IMR-90 (cell line): ENCODE results near the gene ID2. TPM values are rescaled to one million over a fixed set of nuclear protein-coding genes. Genes with fewer than 3 reads are reported as not detected.

Source experiments
- ATAC-seq: fragments of 200-7000 bp; cut with Tn5 transposase; 2 replicates; pipeline ENCODE4 v1.9.1; 2020; ENCODE audit warnings: low read depth, mild to moderate bottlenecking, moderate library complexity
- BruUV-seq: library from RNA; stranded (reverse); fragments of 400-500 nt; replicated peaks from 2 replicates; lab custom pipeline; 2021; lab: Mats Ljungman, UMichigan
- CTCF ChIA-PET: fragments of 300-600 bp; formaldehyde crosslinking; extraction: SDS; loops from one replicate; lab custom pipeline; 2021; ENCODE audit warnings: antibody characterized with exemption; lab: Yijun Ruan, JAX
- POLR2A ChIA-PET: fragments of 300-600 bp; sonication (Branson Sonifier 250); formaldehyde crosslinking; loops from one replicate; lab custom pipeline; 2022; ENCODE audit warnings: antibody characterized with exemption; ENCODE audit not compliant: unreplicated experiment; lab: Charles Lee
- DNase-seq: peaks from one replicate; pipeline ENCODE4 v3.0.0; 2013
- H2AFZ ChIP-seq: replicated peaks from 2 replicates; pipeline ENCODE3; 2013; ENCODE audit warnings: low read length, mild to moderate bottlenecking; ENCODE audit not compliant: poor library complexity
- H2AK5ac ChIP-seq: 2 replicates; pipeline ENCODE4 v1.6.1; 2013; ENCODE audit warnings: low read depth, low read length, inconsistent platforms
- H2AK9ac ChIP-seq: replicated peaks from 2 replicates; pipeline ENCODE3; 2013; ENCODE audit warnings: mild to moderate bottlenecking, low read depth, low read length, moderate library complexity; ENCODE audit not compliant: poor library complexity
- H2BK120ac ChIP-seq: 2 replicates; pipeline ENCODE4 v1.6.1; 2013; ENCODE audit warnings: low read depth, low read length, inconsistent platforms
- H2BK15ac ChIP-seq: 3 replicates; pipeline ENCODE4 v1.6.1; 2013; ENCODE audit warnings: low read depth, low read length, inconsistent platforms
- H2BK20ac ChIP-seq: 2 replicates; pipeline ENCODE4 v1.6.1; 2013; ENCODE audit warnings: low read depth, mild to moderate bottlenecking, inconsistent platforms, low read length, moderate library complexity
- H2BK5ac ChIP-seq: 2 replicates; pipeline ENCODE4 v1.6.1; 2013; ENCODE audit warnings: mild to moderate bottlenecking, low read depth, low read length, inconsistent platforms; ENCODE audit not compliant: poor library complexity, severe bottlenecking
- H3K14ac ChIP-seq: replicated peaks from 2 replicates; pipeline ENCODE4 v1.6.1; 2013; ENCODE audit warnings: low read depth, low read length, inconsistent platforms
- H3K18ac ChIP-seq: 2 replicates; pipeline ENCODE4 v1.6.1; 2013; ENCODE audit warnings: low read depth, low read length, control low read depth
- H3K23ac ChIP-seq: 2 replicates; pipeline ENCODE4 v1.6.1; 2013; ENCODE audit warnings: low read depth, low read length, inconsistent platforms
- H3K27ac ChIP-seq: 2 replicates; pipeline ENCODE4 v1.5.1; 2013; ENCODE audit warnings: mild to moderate bottlenecking, control low read depth, low read length; ENCODE audit not compliant: insufficient read depth
- H3K27me3 ChIP-seq: 2 replicates; pipeline ENCODE4 v1.6.1; 2013; ENCODE audit warnings: low read length; ENCODE audit not compliant: control insufficient read depth, insufficient read depth
- H3K36me3 ChIP-seq: 2 replicates; pipeline ENCODE4 v1.6.1; 2013; ENCODE audit warnings: low read length, mixed read lengths; ENCODE audit not compliant: control insufficient read depth, insufficient read depth
- H3K4ac ChIP-seq: 2 replicates; pipeline ENCODE4 v1.6.1; 2013; ENCODE audit warnings: low read depth, low read length, inconsistent platforms
- H3K4me1 ChIP-seq: 2 replicates; pipeline ENCODE4 v1.6.1; 2013; ENCODE audit warnings: low read length, mixed read lengths; ENCODE audit not compliant: control insufficient read depth, insufficient read depth
- H3K4me2 ChIP-seq: 2 replicates; pipeline ENCODE4 v1.6.1; 2013; ENCODE audit warnings: low read depth, mild to moderate bottlenecking, control low read depth, low read length, moderate library complexity
- H3K4me3 ChIP-seq: 2 replicates; pipeline ENCODE4 v1.5.1; 2013; ENCODE audit warnings: low read depth, mild to moderate bottlenecking, control low read depth, low read length, moderate library complexity; ENCODE audit not compliant: insufficient read depth
- H3K56ac ChIP-seq: 2 replicates; pipeline ENCODE4 v1.6.1; 2013; ENCODE audit warnings: low read length, inconsistent platforms; ENCODE audit not compliant: insufficient read depth; ENCODE audit errors: extremely low read depth
- H3K79me1 ChIP-seq, 2 experiments: 2 replicates each; pipeline ENCODE4 v1.6.1; 2013; ENCODE audit warnings: low read length in 2 of 2, inconsistent platforms in 1 of 2, low read depth in 1 of 2
- H3K9ac ChIP-seq: 2 replicates; pipeline ENCODE4 v1.6.1; 2013; ENCODE audit warnings: low read depth, low read length, control low read depth
- H3K9me1 ChIP-seq: 2 replicates; pipeline ENCODE4 v1.6.1; 2013; ENCODE audit warnings: low read length, inconsistent platforms; ENCODE audit not compliant: insufficient read depth
- H3K9me3 ChIP-seq: 2 replicates; pipeline ENCODE4 v1.6.1; 2013; ENCODE audit warnings: low read length; ENCODE audit not compliant: control insufficient read depth, insufficient read depth
- H4K20me1 ChIP-seq: 2 replicates; pipeline ENCODE4 v1.6.1; 2013; ENCODE audit warnings: low read length, inconsistent platforms; ENCODE audit not compliant: insufficient read depth
- H4K5ac ChIP-seq: 2 replicates; pipeline ENCODE4 v1.6.1; 2013; ENCODE audit warnings: mild to moderate bottlenecking, low read depth, low read length, control low read depth
- H4K8ac ChIP-seq, 2 experiments: 2 replicates each; pipeline ENCODE4 v1.6.1; 2013; ENCODE audit warnings: low read depth in 2 of 2, low read length in 2 of 2, control low read depth in 1 of 2, inconsistent platforms in 1 of 2
- H4K91ac ChIP-seq: 2 replicates; pipeline ENCODE4 v1.6.1; 2013; ENCODE audit warnings: low read depth, low read length, inconsistent platforms; ENCODE audit not compliant: insufficient read depth
- CEBPB ChIP-seq: IDR thresholded peaks from 2 replicates; pipeline ENCODE4 v1.6.1; 2012; ENCODE audit warnings: low read depth, low read length, improper control_type of control experiment
- CHD1 ChIP-seq: IDR thresholded peaks from 2 replicates; pipeline ENCODE4 v1.6.1; 2012; ENCODE audit warnings: low read depth, low read length, improper control_type of control experiment
- MXI1 ChIP-seq: IDR thresholded peaks from 2 replicates; pipeline ENCODE4 v1.6.1; 2012; ENCODE audit warnings: low read depth, mild to moderate bottlenecking, low read length, moderate library complexity, borderline replicate concordance
- POLR2A ChIP-seq: IDR thresholded peaks from 2 replicates; pipeline ENCODE4 v1.6.1; 2012; ENCODE audit warnings: mild to moderate bottlenecking, low read depth, low read length
- WGBS, 2 experiments: methylation state at CpG; one replicate each; pipeline versions ENCODE4 v1.1.5 to v1.1.7; 2013; ENCODE audit warnings: missing lambda C conversion rate in 2 of 2; ENCODE audit not compliant: insufficient read length in 1 of 2; ENCODE audit errors: extremely low coverage in 2 of 2; 5-methylcytosine and 5-hydroxymethylcytosine counted together
- dilution Hi-C: fragments of 300-500 bp; cut with HindIII; formaldehyde crosslinking; loops from one replicate; pipeline ENCODE4 v1.14.3; 2018; ENCODE audit warnings: low sequenced_read_pairs; ENCODE audit not compliant: unreplicated experiment
- in situ Hi-C: fragments of 300-500 bp; cut with MboI; formaldehyde crosslinking; loops from 3 replicates; pipeline ENCODE4 v1.14.3; 2019; ENCODE audit warnings: low sequenced_read_pairs, inconsistent platforms, mixed read lengths
- intact Hi-C: fragments of 100-400 bp; cut with micrococcal nuclease; formaldehyde crosslinking; loops from 2 replicates; pipeline ENCODE4 v1.10.0; 2022
- polyA plus RNA-seq, 3 experiments: library from polyadenylated mRNA; depleted of rRNA; stranded (reverse); fragments of >200 nt; gene quantifications; 2 replicates each; pipeline ENCODE4 v1.2.3, GENCODE V29; 2012; ENCODE audit warnings: low replicate concordance in 1 of 3
- total RNA-seq: library from RNA; depleted of rRNA; stranded (reverse); fragments of >200 nt; gene quantifications from 2 replicates; pipeline ENCODE4 v1.2.3, GENCODE V29; 2012

The ID2 gene
- total and polyA plus RNA-seq, 2 of the 4 experiments (the other 2 are of a cell fraction) = 264 to 389 TPM

GRCh38 chr2:8682719-8683667 is 1.1 kb downstream of the ID2 start:
- no TSS peak for BruUV-seq
- dilution Hi-C loops = no loop called here
- peak; percentile 55 for DNase-seq

More at GRCh38 chr2:8682719-8683667, 1.1 kb downstream of the ID2 start:
- ChIA-PET CTCF (interaction anchor here (0.7 kb wide), 1 partner anchor 411 kb away, joined by 3 read pairs; no protein-coding TSS in a partner anchor), POLR2A (interaction anchor here (0.6 to 1.4 kb wide), 4 partner anchors 139 to 790 kb away, joined by 3 to 5 read pairs (median 3); no protein-coding TSS in a partner anchor)
- Histone ChIP-seq H2BK120ac (peak overlapping the region; percentile 40), H4K5ac (peak overlapping the region; percentile 8; the same call in 1 of the 2 replicates), H2BK5ac (peak overlapping the region; percentile 83), H3K56ac (peak overlapping the region; percentile 92), H3K9me3 (no peaks in the 10 kb centered on the region), H3K36me3 (peaks cover 5% of the 10 kb centered on the region), H3K9me1 (no peaks in the 10 kb centered on the region), H4K20me1 (peaks cover 21% of the 10 kb centered on the region), H3K4me3 (peak overlapping the region; percentile 87), H4K8ac (peak overlapping the region in 1 of 2 experiments; percentile 10; a peak in 2 of 4 replicates), H3K23ac (peak overlapping the region; percentile 78), H3K27ac (peak overlapping the region; percentile 76), H3K18ac (peak overlapping the region; percentile 62), H3K4ac (peak overlapping the region; percentile 68), H3K14ac (peak overlapping the region; percentile 64), H3K27me3 (no peaks in the 10 kb centered on the region), H2AFZ (peak overlapping the region; percentile 64), H2AK5ac (0 out of 2 replicates have a peak overlapping the region, but pooled peaks have one; percentile 13), H3K4me1 (peaks cover 8% of the 10 kb centered on the region), H4K91ac (peak overlapping the region; percentile 47), H2AK9ac (no peak overlapping the region), H3K9ac (peak overlapping the region; percentile 86), H3K79me1 (peaks cover 0 to 9% of the 10 kb centered on the region in 2 experiments; a peak in 2 of 4 replicates), H2BK15ac (no peak overlapping the region), H3K4me2 (peak overlapping the region; percentile 76), H2BK20ac (0 out of 2 replicates have a peak overlapping the region, but pooled peaks have one; percentile 4)
- no CpG with 5 or more reads among the region's 30 CpGs for WGBS, 2 experiments
- ATAC-seq = no peak
- intact Hi-C loops = loop anchor here (1.0 to 10.0 kb wide), 8 partner anchors 46 to 836 kb away; no protein-coding TSS in a partner anchor
- in situ Hi-C loops = loop anchor here (10.0 to 25.0 kb wide), 5 partner anchors 378 to 1571 kb away; no protein-coding TSS in a partner anchor
- peak; percentile 48; the same call in 1 of the 2 replicates for TF ChIP-seq CEBPB
- TF ChIP-seq POLR2A = 0 out of 2 replicates have a peak, but pooled peaks have one; percentile 19
- peak; percentile 86; the same call in 1 of the 2 replicates for TF ChIP-seq CHD1
- no peak; the same call in 1 of the 2 replicates for TF ChIP-seq MXI1
